HG03066 (cell line): Measurements from ENCODE around the gene CHST6.
"Not testable (repeated sequence)": the region's sequence is repeated elsewhere in the genome, so short reads cannot be mapped to it uniquely, and the experiment has no call there.

Experiments
- ATAC-seq: cut with Tn5 transposase; IDR thresholded peaks from one replicate; pipeline ENCODE4 v1.9.1; 2021; ENCODE audit warnings: low read depth; ENCODE audit not compliant: unreplicated experiment

CHST6 gene

GRCh38 chr16:75495076-75495674 lies at the start of gene CHST6:
CHST6 (minus strand) TSS chr16:75495441; CDS start chr16:75479828, 15,613 bp downstream.
- peak; percentile 63 for ATAC-seq

- not testable (repeated sequence) for ATAC-seq
Observed at GRCh38 chr16:75542462-75542861, 47.2 kb upstream of the CHST6 start.

- ATAC-seq = no peak
Observed at GRCh38 chr16:75541236-75541635, 46.0 kb upstream of the CHST6 start.

DNA sequence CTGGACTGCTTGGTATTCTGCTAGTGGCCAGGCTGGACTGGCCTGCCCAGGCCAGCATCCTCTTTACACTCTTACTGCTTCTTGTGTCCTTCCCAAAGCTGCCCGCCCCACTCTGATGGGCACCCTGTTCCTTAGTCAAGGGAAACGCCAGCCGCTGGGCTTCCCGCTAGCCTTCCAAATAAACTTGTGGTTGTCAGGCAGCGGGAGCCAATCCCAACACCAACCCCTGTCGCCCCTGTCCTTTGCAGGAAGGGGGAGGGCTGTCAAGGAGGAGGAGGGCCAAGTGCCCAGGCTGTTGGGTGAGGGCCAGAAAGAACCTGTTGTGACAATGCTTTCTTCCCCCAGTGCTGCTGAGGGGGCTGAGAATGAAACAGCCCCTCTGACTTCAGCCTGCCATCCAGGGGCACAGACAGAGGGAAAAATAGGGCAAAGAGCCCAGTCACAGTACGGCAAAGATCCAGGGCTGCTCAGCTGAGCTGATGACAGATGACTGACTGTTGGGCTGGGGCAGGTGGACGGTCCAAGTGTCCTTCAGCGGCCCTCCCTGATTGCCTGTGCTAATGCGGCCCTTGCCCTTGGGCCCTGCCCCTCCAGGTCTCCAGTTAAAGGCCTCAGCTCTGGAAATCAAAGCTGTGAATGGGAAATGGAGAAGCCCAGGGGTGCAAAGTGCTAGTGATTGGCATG lies 43.8 kb upstream of the CHST6 start:
- ATAC-seq = not testable (repeated sequence)

DNA sequence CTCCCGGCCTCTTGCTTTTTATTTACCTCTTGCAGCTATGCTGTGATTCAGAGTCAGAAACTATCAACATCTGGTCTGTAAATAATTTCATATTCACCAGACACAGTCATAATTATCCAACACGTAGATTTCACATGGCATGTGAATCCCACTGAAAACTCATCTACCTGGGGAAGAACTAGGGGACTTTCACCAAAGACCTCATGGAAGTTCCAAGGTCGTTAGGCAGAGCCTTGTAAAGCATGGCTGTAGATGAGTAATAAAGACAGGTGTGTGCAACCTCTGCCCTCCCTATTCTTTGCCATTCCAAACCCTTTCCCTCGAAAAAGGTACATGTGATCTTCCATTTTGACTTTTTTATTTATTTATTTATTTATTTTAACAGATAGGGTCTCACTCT lies 42.5 kb upstream of the CHST6 start:
- no peak for ATAC-seq

DNA sequence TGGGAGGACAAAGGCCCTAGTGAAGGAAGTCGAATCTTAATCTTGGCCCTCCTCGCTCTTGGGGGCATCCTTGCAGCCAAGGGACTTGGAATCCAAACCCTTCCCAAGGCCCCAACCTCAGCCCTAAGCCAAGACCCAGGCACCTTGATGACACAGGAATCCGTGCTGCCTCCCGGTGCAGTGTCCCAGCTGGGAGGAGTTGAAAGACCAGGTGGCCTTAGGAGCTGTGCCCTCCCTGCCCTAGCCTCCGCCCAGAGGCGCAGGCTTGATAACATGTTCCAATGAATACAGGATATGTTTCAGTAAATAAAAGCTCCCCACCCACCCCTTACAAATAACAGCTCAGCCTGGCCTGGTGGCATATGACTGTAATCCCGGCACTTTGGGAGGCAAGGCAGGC lies 40.7 kb upstream of the CHST6 start, which contains the start of gene CHST5:
CHST5 (minus strand) TSS at position 208 of the 400 bp plus-strand sequence. CDS start 5,724 bp downstream, outside the sequence.
- no peak for ATAC-seq

DNA sequence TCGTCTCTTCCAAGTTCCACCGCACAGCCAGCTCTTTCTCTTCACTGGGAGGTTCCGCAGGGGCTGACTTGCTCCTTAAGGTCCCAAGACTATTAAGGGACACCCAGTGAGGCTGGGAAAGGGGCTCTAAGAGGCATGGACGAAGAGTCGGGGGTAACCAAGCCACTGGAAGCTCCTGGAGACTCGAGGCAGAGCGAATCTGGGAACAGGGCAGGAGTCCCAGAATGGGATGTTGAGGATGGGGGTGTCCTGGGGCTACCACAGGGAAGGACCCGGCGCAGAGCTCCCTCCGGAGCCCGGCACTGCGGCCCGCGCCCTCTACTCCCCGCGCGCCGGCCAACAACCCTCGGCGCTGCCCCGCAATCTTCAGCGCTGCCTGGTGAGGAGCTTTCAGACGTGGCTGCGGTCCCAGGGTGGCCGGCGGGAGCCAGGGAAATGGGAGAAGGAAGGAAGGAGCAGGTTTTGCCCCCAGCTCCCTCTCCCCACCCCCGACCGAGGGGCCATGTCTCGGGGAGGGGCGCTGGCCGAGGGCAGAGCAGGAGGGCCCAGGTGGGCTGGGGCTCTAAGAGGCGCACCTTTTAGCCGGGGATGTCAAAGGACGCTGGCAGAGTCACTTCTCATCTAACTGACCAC lies 40.1 kb upstream of the CHST6 start:
- no peak for ATAC-seq

GRCh38 chr16:75534560-75535205 lies 39.4 kb upstream of the CHST6 start:
- no peak for ATAC-seq

DNA sequence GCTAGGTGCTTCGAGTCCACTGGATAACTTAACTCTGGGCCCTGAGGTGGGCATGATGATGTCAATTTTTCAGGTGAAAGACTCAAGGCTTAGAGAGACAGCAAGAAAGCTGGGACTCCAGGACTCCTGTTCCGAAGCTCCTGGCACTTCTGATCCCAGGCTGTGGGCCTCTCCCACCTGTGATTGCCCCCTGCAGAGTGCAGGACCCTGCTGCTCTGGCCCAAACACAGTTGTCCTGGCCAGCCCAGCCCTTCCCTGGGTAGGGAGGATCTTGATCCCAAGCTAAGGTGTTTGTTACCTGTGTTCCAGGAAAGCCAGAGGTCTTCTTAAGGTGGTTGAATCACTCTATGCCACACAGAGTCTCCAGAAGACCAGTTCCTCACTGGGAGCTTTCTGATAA lies 37.5 kb upstream of the CHST6 start:
- no peak for ATAC-seq

DNA sequence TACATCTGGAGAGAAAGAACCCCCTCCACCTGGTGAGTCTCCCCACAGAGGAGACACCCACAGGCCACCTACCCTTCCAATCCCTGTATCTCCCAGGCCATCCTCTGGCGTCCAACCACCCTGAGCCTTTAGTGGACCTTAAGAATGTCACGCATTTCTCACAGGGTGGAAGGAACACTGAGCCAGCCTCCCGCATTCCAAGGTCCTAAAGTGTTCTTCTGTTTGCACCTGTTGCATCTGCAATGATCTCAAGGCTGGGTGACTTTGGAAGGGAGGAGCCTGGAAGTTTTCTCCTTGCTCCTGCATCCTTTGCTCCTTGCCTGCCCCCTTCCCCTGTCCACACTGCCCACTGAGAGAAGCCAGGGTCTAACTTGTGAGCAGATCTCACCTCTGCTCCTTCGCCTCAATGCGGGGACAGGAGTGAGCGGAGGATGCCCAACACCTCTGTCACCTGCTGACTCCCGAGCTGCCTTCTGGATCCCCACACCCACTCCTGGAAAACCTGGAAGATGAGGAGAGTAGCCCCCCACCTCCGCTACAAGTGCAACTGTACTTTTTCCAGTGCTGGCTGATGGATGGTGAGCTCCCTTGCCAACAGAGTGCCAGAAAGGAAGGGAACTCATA lies 37.0 kb upstream of the CHST6 start:
- no peak for ATAC-seq

DNA sequence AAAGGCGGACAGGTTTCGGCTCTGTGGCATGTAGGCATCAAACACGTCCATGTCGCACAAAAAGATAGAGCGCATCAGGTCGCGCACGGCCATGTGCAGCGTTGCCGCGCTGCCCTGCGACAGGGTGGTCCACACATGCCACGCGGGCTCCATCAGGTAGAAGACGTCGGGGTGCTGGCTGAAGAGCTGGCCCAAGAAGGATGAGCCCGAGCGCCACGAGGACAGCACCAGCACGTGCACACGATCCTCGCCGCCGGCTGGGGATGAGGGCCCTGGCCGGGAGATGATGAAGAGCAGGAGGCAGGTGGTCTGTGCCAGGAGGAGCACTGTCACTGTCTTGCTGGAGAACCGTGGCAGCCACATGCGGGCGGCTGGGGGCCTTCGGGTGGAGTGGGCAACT lies 34.7 kb upstream of the CHST6 start:
- no peak for ATAC-seq

DNA sequence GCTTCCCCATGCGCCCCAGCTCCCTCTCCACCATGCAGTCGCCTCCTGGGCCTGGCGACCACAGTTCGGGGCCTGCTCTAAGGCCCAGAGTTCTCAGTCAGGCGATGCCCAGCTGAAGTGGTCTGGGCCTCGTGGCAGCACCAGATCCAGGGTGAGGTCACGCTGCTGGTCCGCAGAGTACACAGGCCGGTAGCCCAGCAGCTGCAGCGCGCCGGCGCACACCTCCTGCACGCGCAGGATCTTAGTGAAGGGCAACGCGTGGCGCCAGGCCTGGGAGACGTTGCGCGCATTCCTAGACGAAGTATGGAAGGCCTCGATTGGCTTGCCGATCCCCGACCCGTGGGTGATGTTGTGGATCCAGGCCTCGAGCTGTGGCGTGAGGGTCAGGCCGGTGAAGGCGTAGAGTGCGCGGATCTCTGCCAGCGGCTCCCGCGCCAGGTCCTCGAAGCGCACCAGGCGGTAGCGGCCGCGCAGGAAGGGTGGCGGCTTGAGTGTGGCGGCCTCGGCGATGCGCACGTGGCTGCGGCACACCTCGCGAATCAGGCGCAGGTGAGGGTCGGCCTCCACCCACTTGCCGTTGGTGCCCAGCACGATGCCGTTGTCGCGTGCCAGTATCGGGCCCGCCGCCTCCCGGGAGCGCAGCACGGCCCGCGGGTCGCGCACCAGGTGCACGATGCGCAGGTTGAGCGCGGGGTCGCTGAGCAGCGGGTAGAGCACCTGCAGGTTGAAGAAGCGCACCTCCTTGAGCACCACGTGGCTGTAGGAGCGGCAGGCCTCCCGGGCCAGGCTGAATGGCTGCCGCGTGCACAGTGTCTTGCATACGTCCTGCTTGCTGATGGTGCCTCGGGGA lies 34.0 kb upstream of the CHST6 start:
- no peak for ATAC-seq

GRCh38 chr16:75527825-75528299 lies 32.6 kb upstream of the CHST6 start:
- no peak for ATAC-seq

DNA sequence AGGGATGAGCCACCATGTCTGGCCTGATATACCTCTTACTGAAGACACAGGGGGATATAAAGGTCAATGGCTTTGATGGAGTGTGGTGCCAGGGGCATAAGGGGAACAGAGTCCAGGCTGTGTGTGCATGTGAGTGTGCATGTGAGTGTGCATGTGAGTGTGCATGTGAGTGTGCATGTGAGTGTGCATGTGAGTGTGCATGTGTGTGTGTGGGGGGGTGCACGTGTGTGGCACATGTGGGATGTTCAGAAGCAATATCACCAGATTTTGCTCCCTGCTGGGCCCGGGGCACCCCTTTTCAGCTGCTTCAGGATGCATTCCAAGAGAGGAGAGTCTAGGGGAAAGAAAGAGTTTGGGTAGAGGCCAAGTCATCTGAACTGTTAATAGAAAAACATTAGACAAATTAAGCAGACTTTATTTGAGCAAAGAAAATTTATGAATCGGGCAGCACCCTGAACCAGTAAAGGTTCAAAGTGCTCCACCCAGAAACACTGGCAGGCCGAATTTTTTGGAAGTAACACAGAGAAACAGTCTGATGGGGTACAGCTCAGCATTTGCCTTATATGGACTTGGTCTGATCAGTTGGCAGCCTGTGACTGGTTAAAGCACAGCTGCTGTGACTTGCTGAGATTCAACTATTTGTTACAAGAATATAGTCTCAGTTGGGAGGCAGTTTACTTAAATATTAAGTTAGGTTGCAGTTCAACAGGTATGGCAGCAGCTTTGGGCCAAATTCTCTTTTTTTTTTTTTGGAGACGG lies 31.0 kb upstream of the CHST6 start:
- ATAC-seq = no peak

DNA sequence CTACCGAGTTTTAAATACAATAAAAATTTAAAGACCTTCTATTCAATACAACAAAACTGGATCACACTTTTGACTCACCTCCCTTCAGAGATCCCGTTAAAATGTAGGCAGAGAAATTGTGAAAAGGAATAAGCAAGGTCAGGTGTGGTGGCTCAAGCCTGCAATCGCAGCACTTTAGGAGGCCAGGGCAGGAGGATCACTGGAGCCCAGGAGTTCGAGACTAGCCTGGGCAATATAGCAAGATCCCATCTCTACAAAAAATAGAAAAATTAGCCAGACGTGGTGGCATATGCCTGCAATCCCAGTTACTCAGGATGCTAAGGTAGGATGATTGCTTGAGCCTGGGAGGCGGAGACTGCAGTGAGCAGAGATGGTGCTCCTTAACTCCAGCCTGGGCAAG lies 23.9 kb upstream of the CHST6 start:
- ATAC-seq = no peak

DNA sequence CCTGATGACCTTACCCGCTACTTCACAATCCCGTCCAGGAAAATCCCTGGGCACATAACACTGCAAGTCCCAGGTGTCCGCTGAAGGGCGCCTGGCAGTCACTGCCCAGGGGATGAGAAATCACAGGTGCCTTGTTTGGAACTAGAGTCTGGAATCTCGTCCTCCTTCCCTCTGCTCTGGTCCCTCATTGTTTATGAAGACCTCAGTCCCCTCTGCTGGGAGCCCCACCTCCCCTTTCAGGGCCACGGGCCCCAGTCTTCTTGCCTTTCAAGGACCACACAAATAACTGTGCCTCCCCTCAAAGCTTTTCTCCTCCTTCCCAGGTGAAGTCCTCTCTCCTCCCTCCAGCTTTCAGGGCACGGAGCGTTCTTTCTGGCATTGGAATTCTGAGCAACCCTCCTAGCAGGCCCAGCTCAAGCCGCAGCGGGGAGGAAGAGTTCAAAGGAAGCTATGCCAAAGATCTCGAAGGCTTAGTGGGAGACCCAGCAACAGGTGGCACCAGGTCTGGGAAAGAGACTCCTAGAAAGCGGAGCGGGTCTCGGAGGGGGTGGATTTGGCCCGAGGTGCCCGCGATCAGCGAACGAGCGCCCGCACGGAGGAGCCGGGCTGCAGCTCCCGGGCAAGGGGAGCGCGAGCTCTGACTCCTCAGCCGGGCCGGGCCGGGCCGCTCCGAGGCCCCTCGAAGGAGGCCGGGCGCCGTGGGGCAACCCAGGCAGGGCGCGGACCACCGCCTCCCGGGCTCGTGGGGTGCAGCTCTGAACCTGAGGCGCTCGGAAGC lies 21.1 kb upstream of the CHST6 start:
- not testable (repeated sequence) for ATAC-seq

DNA sequence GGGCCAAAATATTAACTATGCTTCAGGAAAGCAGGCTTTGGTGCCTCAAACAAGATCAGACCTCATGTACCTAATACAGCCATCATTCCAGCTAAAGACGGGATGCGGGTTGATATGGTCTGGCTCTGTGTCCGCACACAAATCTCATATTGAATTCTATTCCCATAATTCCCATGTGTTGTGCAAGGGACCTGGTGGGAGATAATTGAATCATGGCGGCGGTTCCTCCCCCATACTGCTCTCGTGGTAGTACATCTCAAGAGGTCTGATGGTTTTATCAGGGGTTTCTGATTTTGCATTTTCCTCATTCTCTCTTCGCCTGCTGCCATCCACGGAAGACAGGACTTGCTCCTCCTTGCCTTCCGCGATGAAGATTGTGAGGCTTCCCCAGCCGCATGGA lies 19.1 kb upstream of the CHST6 start:
- no peak for ATAC-seq

- no peak for ATAC-seq
Observed at GRCh38 chr16:75506574-75506973, 11.3 kb upstream of the CHST6 start.
